ENCODE data around the gene FBXL4. TPM values are rescaled to one million over a fixed set of nuclear protein-coding genes. Genes with fewer than 3 reads are reported as not detected.

The FBXL4 gene
- total RNA-seq: 10 to 100 TPM; 14.7 to 18.4 (median 17.3) TPM

- 3 to 5% methylated on average over 38 to 52 of the region's 93 CpGs for WGBS, 2 donors
- peak within 1 kb of the TSS; percentile 68 for H3K4me3 ChIP-seq (ENCODE audit: low read depth, poor library complexity, severe bottlenecking)
- no peak for TF ChIP-seq POLR2A (IDR thresholded peaks at IDR 0.05)
- TF ChIP-seq, protein P1, sequence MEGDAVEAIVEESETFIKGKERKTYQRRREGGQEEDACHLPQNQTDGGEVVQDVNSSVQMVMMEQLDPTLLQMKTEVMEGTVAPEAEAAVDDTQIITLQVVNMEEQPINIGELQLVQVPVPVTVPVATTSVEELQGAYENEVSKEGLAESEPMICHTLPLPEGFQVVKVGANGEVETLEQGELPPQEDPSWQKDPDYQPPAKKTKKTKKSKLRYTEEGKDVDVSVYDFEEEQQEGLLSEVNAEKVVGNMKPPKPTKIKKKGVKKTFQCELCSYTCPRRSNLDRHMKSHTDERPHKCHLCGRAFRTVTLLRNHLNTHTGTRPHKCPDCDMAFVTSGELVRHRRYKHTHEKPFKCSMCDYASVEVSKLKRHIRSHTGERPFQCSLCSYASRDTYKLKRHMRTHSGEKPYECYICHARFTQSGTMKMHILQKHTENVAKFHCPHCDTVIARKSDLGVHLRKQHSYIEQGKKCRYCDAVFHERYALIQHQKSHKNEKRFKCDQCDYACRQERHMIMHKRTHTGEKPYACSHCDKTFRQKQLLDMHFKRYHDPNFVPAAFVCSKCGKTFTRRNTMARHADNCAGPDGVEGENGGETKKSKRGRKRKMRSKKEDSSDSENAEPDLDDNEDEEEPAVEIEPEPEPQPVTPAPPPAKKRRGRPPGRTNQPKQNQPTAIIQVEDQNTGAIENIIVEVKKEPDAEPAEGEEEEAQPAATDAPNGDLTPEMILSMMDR (IDR thresholded peaks at IDR 0.05): no peak
- DNase-seq (ENCODE audit: low spot score in 2 of 2): peak; percentile 68 to 94
- intact Hi-C loops (cut with DNase I; ENCODE audit: low total_unique reads): no loop called here
These were observed at the start of gene FBXL4 for GRCh38 chr6:98947411-98948292. Gene FBXL4, minus strand, starts transcription at chr6:98947946. Its CDS starts 20,958 bp downstream, at chr6:98926988.

GRCh38 chr6:98995116-98995515 lies 47.4 kb upstream of the FBXL4 start:
- no peak for DNase-seq (ENCODE audit: low spot score in 2 of 2)
- 83 to 88% methylated on average over 1 of the region's 1 CpG for WGBS, 2 donors
- intact Hi-C loops (cut with DNase I; ENCODE audit: low total_unique reads): no loop called here
- TF ChIP-seq, protein P1 (IDR thresholded peaks at IDR 0.05): no peak
- no peak for TF ChIP-seq POLR2A (IDR thresholded peaks at IDR 0.05)
- H3K4me3 ChIP-seq (ENCODE audit: low read depth, poor library complexity, severe bottlenecking): no peak overlapping the region

GRCh38 chr6:98992535-98992934 lies 44.8 kb upstream of the FBXL4 start:
- H3K4me3 ChIP-seq (ENCODE audit: low read depth, poor library complexity, severe bottlenecking): no peak overlapping the region
- no peak for DNase-seq (ENCODE audit: low spot score in 2 of 2)
- intact Hi-C loops (cut with DNase I; ENCODE audit: low total_unique reads): no loop called here
- WGBS, 2 donors: 54 to 56% methylated on average over 1 of the region's 1 CpG
- TF ChIP-seq, protein P1 (IDR thresholded peaks at IDR 0.05): no peak
- no peak for TF ChIP-seq POLR2A (IDR thresholded peaks at IDR 0.05)

DNA sequence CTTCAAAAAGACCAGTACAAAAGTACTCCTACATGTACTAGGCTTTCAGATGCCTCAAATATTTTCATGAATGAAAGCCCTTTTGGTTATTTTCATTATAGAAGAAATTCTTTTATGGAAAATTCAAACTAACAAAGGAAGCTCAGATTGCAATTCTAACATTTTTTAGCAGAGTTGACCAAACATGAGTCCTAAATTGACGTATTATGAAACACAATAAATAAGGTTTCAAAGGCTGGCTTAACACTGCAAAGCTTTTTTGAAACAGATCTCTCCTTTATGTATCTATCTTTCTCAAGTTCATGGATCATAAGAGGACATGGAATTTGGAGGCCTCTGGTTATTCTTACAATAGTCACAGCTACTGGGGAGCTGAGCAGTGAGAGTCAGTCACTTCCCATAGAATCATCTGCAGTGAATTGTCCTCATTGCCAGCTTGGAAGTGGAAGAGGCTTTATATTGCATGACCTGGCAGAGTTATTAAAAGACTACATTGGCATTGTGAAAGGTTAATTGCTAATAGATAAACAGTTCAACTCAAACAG lies 38.4 kb upstream of the FBXL4 start:
- DNase-seq (ENCODE audit: low spot score in 2 of 2): no peak
- intact Hi-C loops (cut with DNase I; ENCODE audit: low total_unique reads): no loop called here
- no peak overlapping the region for H3K4me3 ChIP-seq (ENCODE audit: low read depth, poor library complexity, severe bottlenecking)
- TF ChIP-seq, protein P1 (IDR thresholded peaks at IDR 0.05): no peak
- TF ChIP-seq POLR2A (IDR thresholded peaks at IDR 0.05): no peak
- 80 to 84% methylated on average over 1 of the region's 1 CpG for WGBS, 2 donors

DNA sequence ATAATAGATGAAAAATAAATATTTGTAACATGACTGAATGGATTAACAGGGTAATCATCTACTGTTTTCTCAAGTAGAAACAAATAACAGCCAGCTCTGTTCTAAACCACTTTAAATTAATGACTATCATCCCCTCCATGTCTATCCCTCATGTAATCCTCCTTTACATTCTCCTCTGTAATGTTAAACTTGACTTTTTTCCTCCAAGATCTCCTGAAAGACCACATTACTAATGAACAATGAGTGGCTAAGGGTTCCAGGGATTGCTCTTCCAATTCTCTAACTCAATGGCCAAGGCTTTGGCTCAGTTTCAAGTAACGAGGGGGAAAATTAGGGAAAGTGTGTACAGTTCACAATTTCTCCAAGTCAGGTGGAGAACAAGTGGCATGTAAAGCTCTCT lies 37.6 kb upstream of the FBXL4 start:
- intact Hi-C loops (cut with DNase I; ENCODE audit: low total_unique reads): no loop called here
- DNase-seq (ENCODE audit: low spot score in 2 of 2): no peak
- 74 to 78% methylated on average over 1 of the region's 1 CpG for WGBS, 2 donors
- TF ChIP-seq, protein P1 (IDR thresholded peaks at IDR 0.05): no peak
- no peak for TF ChIP-seq POLR2A (IDR thresholded peaks at IDR 0.05)
- H3K4me3 ChIP-seq (ENCODE audit: low read depth, poor library complexity, severe bottlenecking): no peak overlapping the region

All from lower leg skin (tissue), 4 donors.